Right lobe of liver (tissue), 4 donors: ENCODE data around the gene NDUFA6.

Experiments used
- CTCF ChIP-seq, 4 donors: fragments of 200-600 bp in 3 of 4; fragments of 450-650 bp in 1 of 4; IDR thresholded peaks; one replicate each; pipeline versions ENCODE4 v1.5.1 to v1.8.0; 2016 to 2022; ENCODE audit warnings: antibody characterized with exemption in 4 of 4, mild to moderate bottlenecking in 2 of 4
- POLR2A ChIP-seq: fragments of 450-650 bp; IDR thresholded peaks from one replicate; pipeline ENCODE4 v1.6.1; 2017; ENCODE audit warnings: antibody characterized with exemption, mild to moderate bottlenecking
- donor health status: DM: no; HTN: no; CAD: no.
- donor health status: DM: no; HTN: no; CAD: no.
- donor health status: DM: no; HTN: yes; CAD: no.

GRCh38 chr22:42108848-42109247, 18.3 kb upstream of the NDUFA6 start:
- TF ChIP-seq CTCF (IDR thresholded peaks at IDR 0.05), result no peak
- no peak for TF ChIP-seq POLR2A
